GM12874 (cell line): ENCODE measurements around the gene ARHGEF40.

Source experiments
- TF ChIP-seq, protein P1 (sequence below): IDR thresholded peaks from 2 replicates; pipeline ENCODE4 v1.5.1; 2011; ENCODE audit warnings: low read depth, mild to moderate bottlenecking, control low read depth, low read length, moderate library complexity; ENCODE audit not compliant: insufficient read depth

Gene ARHGEF40

DNA sequence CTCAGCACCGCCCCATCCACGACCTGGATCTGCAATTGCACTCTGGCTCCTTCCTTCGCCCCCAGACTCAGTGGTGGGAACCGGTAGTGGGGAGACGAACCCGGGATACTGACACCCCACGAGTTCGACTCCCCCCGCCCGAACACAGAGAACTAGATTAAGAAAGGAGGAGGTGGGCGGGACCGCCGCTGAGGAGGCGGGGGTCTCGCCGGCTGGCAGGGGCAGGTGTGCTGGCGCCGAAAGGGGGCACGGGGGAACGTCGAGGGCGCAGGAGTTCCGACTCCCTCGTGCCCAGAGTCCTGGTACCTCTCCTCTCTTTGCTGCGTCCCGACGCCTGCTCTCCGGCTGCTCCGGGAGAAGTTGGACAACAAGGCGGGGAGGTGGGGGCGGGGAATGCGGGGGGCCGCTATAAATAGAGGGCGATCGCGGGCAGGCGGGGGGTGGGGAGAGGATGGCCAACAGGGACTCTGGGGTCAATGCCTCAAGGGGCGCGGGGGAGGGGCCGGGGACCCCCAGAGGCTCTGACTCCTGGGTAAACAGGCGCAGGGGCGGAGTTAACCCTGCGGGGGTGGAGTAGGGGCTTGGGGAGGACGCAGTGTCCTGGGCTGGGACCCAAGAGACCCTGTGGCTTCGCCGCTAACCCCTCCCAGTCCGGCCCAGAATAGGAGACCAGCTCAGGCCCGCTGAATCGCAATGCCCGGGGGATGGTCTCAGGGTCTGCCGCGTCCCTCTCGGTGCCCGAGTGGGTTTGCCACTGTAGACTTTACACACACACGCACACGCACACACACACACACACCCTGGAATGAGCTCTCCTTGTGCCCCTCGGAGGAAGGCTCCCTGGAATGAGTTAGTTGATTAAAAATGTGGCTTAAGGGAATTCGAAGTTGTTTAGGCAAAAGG is 44.5 kb upstream of the ARHGEF40 start:
- TF ChIP-seq, protein P1, sequence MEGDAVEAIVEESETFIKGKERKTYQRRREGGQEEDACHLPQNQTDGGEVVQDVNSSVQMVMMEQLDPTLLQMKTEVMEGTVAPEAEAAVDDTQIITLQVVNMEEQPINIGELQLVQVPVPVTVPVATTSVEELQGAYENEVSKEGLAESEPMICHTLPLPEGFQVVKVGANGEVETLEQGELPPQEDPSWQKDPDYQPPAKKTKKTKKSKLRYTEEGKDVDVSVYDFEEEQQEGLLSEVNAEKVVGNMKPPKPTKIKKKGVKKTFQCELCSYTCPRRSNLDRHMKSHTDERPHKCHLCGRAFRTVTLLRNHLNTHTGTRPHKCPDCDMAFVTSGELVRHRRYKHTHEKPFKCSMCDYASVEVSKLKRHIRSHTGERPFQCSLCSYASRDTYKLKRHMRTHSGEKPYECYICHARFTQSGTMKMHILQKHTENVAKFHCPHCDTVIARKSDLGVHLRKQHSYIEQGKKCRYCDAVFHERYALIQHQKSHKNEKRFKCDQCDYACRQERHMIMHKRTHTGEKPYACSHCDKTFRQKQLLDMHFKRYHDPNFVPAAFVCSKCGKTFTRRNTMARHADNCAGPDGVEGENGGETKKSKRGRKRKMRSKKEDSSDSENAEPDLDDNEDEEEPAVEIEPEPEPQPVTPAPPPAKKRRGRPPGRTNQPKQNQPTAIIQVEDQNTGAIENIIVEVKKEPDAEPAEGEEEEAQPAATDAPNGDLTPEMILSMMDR: no peak

DNA sequence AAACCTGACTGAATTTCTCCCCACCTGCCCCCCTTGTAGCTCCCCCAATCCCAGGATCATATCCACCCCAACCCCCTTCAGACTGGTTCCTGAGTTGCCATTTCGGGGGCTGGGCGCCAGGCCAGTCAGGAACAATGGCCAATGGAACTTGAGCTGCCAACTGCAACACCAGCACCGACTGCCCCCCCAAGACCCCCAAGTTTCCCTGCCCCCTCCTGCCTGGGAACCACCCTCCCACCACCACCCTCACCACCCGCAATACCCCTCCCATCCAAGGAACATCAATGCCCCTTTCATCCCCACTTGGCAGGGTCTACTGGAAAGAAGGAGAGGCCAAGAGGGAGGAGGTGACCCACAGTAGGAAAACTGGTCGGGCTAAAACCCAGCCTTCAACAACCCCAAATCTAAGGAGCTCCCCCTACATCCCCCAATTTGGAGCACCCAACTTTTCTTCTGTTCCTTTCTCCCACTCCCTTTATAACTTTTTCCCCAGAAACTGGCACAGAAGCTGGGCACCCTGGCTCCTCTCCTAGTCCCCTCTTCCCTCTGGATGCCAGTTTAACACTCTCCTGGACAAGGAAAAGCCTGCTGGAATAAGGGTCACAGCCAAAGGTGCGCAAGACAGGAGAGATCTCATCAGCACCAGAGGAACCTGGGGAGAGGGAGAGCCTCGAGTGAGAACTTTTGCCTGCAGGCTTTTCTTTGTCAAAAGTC is 43.7 kb upstream of the ARHGEF40 start:
- TF ChIP-seq, protein P1: no peak

DNA sequence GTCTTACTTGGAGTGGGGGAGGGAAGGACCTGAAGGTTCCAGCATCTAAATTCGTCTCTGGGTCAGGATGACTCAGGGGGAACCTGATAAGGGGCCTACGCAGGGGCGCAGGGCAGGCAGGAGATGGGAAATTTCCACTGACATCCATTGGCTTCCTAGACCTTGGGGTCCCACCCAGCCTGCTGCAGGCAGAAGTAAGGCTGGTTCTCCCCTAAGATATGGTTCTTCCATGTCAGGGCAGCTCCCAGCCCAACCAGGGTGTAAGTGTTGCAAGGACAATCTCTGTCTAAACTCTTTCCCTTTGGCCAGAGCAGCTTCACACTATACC is 43.2 kb upstream of the ARHGEF40 start:
- TF ChIP-seq, protein P1: no peak

DNA sequence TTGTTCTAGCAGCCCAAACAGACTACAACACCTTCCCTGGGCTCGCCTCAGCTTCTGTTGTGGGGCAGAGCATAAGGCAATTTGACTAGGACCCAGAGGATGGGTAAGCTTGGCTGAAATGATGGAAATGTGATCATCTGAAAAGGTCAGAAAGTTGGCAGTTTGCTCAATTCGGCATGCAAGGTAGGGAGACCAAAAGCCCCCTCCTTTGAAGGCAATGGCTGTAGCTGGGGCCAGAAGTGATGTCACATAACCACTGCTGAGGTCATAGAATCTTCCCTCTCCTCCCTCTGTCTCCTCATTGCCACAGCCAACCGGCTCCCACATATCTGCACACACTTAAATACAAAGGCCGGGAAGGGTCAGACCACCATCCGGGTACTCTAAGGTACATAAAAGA is 40.2 kb upstream of the ARHGEF40 start, which contains the start of gene TPPP2:
TPPP2 (plus strand) TSS at position 301 of the 400 bp plus-strand sequence. CDS start 365 bp downstream, outside the sequence.
- TF ChIP-seq, protein P1: no peak

- TF ChIP-seq, protein P1: no peak
Measured at GRCh38 chr14:21030531-21030930, 39.6 kb upstream of the ARHGEF40 start.

DNA sequence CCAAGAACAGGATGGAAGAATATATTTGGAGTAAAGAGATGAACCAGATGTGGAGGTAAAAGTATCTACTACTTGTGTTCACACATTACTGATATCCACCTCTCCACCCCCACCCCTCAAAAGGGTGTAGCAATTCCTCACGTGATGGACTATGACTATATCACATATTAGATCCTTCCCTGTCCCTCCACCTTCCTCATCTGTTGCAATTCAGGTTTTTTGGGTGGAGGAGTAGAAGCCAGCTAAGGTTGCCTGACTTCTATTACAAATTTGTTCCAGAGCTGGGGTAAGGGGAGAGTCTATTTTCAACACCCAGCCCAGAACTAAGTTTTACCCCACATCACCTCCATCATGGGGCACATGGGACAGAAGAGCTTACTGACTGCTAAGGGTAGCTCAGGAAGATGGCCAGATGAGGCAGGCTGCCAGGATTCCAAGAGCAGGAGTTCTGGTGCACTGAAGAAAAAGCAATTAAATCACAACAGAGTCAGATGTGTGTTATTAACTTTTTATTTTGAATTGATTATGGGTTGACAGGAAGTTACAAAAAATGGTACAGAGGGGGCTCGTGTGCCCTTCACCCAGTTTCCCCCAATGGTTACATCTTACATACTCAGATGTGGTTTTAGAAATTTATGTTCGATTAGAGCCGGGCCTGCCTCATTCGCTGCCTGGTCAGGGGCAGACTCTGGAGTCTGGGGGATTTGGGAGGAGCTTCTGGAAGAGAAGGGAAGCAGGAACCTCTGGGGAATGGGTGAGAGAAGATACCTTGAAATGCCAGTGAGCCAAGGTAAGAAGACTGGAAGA is 37.6 kb upstream of the ARHGEF40 start:
- TF ChIP-seq, protein P1: no peak

GRCh38 chr14:21033133-21033698 is 36.9 kb upstream of the ARHGEF40 start:
- TF ChIP-seq, protein P1: no peak
